SKM-1 treated with dmso at 0.1 percent for 144 hours (cell line): ENCODE data around the gene DYNC2H1.

Experiments
- DNase-seq: peaks from one replicate; lab custom pipeline; 2025; ENCODE audit not compliant: unreplicated experiment; lab: John Stamatoyannopoulos, UW

The DYNC2H1 gene

DNA sequence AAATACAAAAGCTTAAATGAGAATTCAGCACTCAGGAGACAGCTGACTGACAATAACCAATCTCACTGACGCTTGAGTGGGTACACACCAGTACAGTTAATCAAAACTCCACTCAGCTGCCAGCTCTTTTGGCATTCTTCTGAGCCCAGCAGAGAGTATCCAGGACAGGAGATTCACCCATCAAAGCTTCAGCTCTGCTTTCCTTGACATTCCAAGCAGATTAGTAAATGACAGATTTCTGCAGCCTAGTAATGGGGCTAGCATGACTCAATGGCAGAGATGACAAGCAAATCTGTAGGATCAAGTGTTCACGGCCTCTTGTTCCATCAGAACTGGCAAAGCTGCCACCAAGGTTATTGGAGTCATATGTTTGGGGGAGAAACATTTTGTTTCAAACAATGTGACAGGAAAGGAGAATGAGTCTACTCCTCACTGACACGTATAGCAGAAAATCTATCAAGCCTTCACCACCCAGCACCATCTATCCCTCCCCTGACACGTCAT, 420.0 kb downstream of the DYNC2H1 start:
- DNase-seq: no peak
